ENCODE measurements around the gene MAZ. TPM values are rescaled to one million over a fixed set of nuclear protein-coding genes. Genes with fewer than 3 reads are reported as not detected.

MAZ gene
- total and polyA plus RNA-seq, 2 of the 8 experiments (the other 6 are each of a cell fraction or from before 2014, with no cell fraction given): 219 to 380 TPM

DNA sequence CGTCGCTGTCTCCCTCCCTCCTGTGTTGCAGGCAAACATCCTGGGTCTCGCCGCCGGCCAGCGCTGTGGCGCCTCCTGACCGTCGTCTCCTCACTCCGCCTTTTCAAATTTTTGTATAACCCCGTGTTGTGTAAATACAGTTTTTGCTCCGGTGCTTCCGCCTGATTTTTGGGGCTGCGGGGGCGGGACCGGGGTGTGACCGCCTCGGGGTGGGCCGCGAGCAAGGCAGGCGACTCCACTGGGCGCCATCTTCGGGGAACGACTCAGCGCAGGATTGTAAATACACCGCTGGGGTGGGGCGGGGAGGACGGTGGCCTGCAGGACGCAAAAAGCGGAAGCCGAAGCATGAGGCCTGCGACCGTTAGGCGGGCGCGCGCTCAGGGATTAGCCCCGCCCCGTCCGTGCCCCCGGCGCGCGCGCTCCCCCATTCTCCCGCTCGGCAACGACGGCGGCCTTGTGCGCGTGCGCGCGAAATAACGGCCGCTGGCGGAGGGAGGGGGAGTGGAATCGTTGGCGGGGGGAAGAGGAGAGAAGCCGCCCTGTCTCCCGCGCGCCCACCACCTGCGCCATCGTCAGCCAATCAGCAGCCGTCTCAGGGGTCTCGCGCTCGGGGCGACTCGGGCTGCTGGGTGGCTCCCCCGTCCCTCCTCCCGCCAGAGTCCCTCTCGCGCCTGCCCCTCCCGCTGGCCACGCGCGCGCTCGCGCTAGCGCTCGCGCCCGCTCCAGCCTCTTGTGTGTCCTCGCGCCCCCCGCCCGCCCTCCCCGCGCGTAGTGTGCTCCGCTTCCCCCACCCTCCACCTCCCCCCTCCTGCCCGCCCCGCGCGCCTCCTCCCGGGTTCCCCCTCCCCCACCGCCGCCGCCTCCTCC, 864 bp upstream of the MAZ start (continued):
- no peak for TF ChIP-seq POU5F1 (IDR thresholded peaks at IDR 0.05; ENCODE audit: low read depth, low read length)
- TF ChIP-seq E2F6 (IDR thresholded peaks at IDR 0.05): peak; percentile 44
- no peak for TF ChIP-seq BCL11A (IDR thresholded peaks at IDR 0.05; ENCODE audit: low read depth in 2 of 2, low read length in 2 of 2)
- no peak for TF ChIP-seq SP2 (IDR thresholded peaks at IDR 0.05; ENCODE audit: low read length)
- TF ChIP-seq KDM1A (IDR thresholded peaks at IDR 0.05; ENCODE audit: borderline replicate concordance, low read length): peak; percentile 91
- TF ChIP-seq, protein P1, sequence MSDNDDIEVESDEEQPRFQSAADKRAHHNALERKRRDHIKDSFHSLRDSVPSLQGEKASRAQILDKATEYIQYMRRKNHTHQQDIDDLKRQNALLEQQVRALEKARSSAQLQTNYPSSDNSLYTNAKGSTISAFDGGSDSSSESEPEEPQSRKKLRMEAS (IDR thresholded peaks at IDR 0.05): peak; percentile 96
- TF ChIP-seq TEAD4 (IDR thresholded peaks at IDR 0.05; ENCODE audit: low read depth, low read length): peak; percentile 52; the same call in 1 of the 2 replicates
- no peak for TF ChIP-seq ZNF274 (IDR thresholded peaks at IDR 0.05; ENCODE audit: borderline replicate concordance, extremely low read depth, low read length)
- no peak for TF ChIP-seq GTF2F1 (IDR thresholded peaks at IDR 0.05; ENCODE audit: borderline replicate concordance, low read depth, low read length)
- TF ChIP-seq POLR2A (IDR thresholded peaks at IDR 0.05; ENCODE audit: control extremely low read depth in 1 of 2, low read depth in 2 of 2, low read length in 2 of 2): peak in 1 of 2 experiments; percentile 76; a peak in 2 of 3 replicates
- TF ChIP-seq JUN (IDR thresholded peaks at IDR 0.05; ENCODE audit: low read depth, low read length): no peak
- peak; percentile 91 for TF ChIP-seq POLR2AphosphoS5 (IDR thresholded peaks at IDR 0.05; ENCODE audit: low read depth, low read length)
- no peak for TF ChIP-seq HDAC6 (IDR thresholded peaks at IDR 0.05; ENCODE audit: low read depth, low read length)
- TF ChIP-seq YY1 (IDR thresholded peaks at IDR 0.05; ENCODE audit: low read depth, low read length): peak; percentile 95
- TF ChIP-seq RAD21 (IDR thresholded peaks at IDR 0.05 in 1 of 2, conservative IDR thresholded peaks at IDR 0.05 in 1 of 2; ENCODE audit: low read depth in 2 of 2, low read length in 2 of 2): no peak; a peak in 1 of 4 replicates
- TF ChIP-seq TBP (IDR thresholded peaks at IDR 0.05; ENCODE audit: low read depth, low read length): peak; percentile 58; the same call in 1 of the 2 replicates
- TF ChIP-seq TAF1 (IDR thresholded peaks at IDR 0.05; ENCODE audit: low read depth, low read length): peak; percentile 90
- peak; percentile 43; the same call in 1 of the 2 replicates for TF ChIP-seq CHD2 (IDR thresholded peaks at IDR 0.05; ENCODE audit: low read length)
- 0 out of 2 replicates have a peak, but pooled peaks have one; percentile 13 for TF ChIP-seq CEBPB (IDR thresholded peaks at IDR 0.05; ENCODE audit: low read depth, low read length)
- TF ChIP-seq CREB1 (IDR thresholded peaks at IDR 0.05): peak; percentile 71
- TF ChIP-seq SIN3A (conservative IDR thresholded peaks at IDR 0.05 in 1 of 2, IDR thresholded peaks at IDR 0.05 in 1 of 2; ENCODE audit: low read depth in 1 of 2, low read length in 2 of 2): peak in 1 of 2 experiments; percentile 87; a peak in 2 of 4 replicates
- peak; percentile 48 for TF ChIP-seq SAP30 (IDR thresholded peaks at IDR 0.05; ENCODE audit: insufficient read depth, insufficient replicate concordance, low read length)
- TF ChIP-seq NRF1 (IDR thresholded peaks at IDR 0.05; ENCODE audit: low read depth, low read length): peak; percentile 40; the same call in 1 of the 2 replicates
- no peak for TF ChIP-seq BRCA1 (IDR thresholded peaks at IDR 0.05; ENCODE audit: low read depth, low read length)

All from H1 (cell line).